ENCODE results near the gene MLST8. TPM values are rescaled to one million over a fixed set of nuclear protein-coding genes. Genes with fewer than 3 reads are reported as not detected.

MLST8 gene
- total RNA-seq, 2 experiments from 2014 or later = 22.9 to 26.4 TPM

DNA sequence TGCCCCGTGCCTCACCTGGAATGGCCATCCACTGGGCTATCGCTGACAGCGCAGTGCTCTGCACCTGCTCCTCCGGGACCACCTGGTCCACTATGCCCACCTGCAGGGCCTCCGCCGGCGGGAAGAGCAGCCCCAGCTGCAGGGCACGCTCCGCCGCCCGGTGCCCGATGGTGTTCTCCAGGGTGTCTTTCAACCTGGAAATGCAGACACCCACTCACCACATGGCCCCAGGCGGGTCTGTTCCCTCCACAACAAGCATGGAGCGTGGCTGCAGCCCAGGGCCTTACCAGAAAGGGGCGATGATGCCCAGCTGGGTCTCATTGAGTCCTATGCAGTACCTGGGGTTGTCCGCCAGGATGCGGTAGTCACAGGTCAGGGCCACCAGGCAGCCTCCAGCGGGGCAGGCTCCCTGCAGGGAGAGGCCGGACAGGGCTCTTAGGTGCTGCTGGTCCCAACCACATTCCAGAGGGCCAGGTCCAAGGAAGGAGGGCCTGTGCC lies 37.8 kb downstream of the MLST8 start:
- H3K4me3 ChIP-seq (ENCODE audit: low read length) = no peak overlapping the region
- intact Hi-C loops (cut with DNase I, micrococcal nuclease) = no loop called here
- POLR2A ChIA-PET = interaction anchor here (0.8 kb wide), 1 partner anchor 29 kb away, joined by 3 read pairs; the partner anchor contains the start of gene PGP

DNA sequence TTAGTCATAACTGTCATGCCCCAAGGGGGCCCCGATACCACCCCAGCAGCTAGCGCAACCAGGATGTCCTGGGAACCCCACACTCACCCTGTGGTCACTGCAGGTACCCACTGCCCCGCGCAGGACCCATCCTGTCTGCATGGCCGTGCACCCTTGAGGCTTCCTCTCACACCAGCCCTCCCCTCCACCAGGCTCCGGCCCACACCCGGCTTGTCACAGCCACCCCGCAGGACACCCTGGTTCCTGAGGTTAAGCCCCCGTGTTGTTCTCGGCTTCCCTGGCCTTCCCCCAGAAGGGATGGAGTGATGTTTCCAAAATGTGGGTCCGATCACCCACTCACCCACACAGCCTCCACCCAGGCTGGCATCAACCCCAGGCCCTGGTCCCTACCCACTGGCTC lies 38.5 kb downstream of the MLST8 start:
- Mint-ChIP-seq H3K27ac (no peak overlapping the region), H3K9me3 (no peaks in the 10 kb centered on the region), H3K4me1 (ENCODE audit: low read depth) (no peaks in the 10 kb centered on the region), H3K27me3 (no peaks in the 10 kb centered on the region), H3K36me3 (ENCODE audit: low read depth) (peaks cover 21% of the 10 kb centered on the region), H3K4me3 (no peak overlapping the region)
- DNase-seq (no peak), ATAC-seq (ENCODE audit: poor library complexity) (no peak)
- no peaks in the 10 kb centered on the region for H3K27me3 ChIP-seq (ENCODE audit: control insufficient read depth in 1 of 2, insufficient read depth in 2 of 2, low read length in 2 of 2)
- intact Hi-C loops (cut with DNase I, micrococcal nuclease) = no loop called here
- POLR2A ChIA-PET = no interaction called here
- H3K4me3 ChIP-seq (ENCODE audit: low read length) = no peak overlapping the region
- H3K9me3 ChIP-seq (ENCODE audit: control insufficient read depth in 1 of 2, insufficient read depth in 1 of 2, low read length in 2 of 2) = no peaks in the 10 kb centered on the region
- TF ChIP-seq, protein P1, sequence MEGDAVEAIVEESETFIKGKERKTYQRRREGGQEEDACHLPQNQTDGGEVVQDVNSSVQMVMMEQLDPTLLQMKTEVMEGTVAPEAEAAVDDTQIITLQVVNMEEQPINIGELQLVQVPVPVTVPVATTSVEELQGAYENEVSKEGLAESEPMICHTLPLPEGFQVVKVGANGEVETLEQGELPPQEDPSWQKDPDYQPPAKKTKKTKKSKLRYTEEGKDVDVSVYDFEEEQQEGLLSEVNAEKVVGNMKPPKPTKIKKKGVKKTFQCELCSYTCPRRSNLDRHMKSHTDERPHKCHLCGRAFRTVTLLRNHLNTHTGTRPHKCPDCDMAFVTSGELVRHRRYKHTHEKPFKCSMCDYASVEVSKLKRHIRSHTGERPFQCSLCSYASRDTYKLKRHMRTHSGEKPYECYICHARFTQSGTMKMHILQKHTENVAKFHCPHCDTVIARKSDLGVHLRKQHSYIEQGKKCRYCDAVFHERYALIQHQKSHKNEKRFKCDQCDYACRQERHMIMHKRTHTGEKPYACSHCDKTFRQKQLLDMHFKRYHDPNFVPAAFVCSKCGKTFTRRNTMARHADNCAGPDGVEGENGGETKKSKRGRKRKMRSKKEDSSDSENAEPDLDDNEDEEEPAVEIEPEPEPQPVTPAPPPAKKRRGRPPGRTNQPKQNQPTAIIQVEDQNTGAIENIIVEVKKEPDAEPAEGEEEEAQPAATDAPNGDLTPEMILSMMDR (IDR thresholded peaks at IDR 0.05) = no peak
- H3K36me3 ChIP-seq (ENCODE audit: insufficient read depth, low read length) = peaks cover 40% of the 10 kb centered on the region
- no peak overlapping the region for H3K27ac ChIP-seq (ENCODE audit: low read depth in 1 of 2, low read length in 2 of 2)
- CTCF ChIA-PET = no interaction called here
- no peaks in the 10 kb centered on the region for H3K4me1 ChIP-seq (ENCODE audit: insufficient read depth, low read length)

More for the DNA sequence above, 37.8 kb downstream of the MLST8 start:
- H3K36me3 Mint-ChIP-seq (ENCODE audit: low read depth) = peaks cover 21% of the 10 kb centered on the region
- H3K27ac Mint-ChIP-seq = no peak overlapping the region
- Histone ChIP-seq H3K9me3 (ENCODE audit: control insufficient read depth in 1 of 2, insufficient read depth in 1 of 2, low read length in 2 of 2) (no peaks in the 10 kb centered on the region), H3K4me1 (ENCODE audit: insufficient read depth, low read length) (no peaks in the 10 kb centered on the region), H3K36me3 (ENCODE audit: insufficient read depth, low read length) (peaks cover 40% of the 10 kb centered on the region), H3K27ac (ENCODE audit: low read depth in 1 of 2, low read length in 2 of 2) (no peak overlapping the region), H3K27me3 (ENCODE audit: control insufficient read depth in 1 of 2, insufficient read depth in 2 of 2, low read length in 2 of 2) (no peaks in the 10 kb centered on the region)
- no peaks in the 10 kb centered on the region for H3K4me1 Mint-ChIP-seq (ENCODE audit: low read depth)
- ATAC-seq (ENCODE audit: poor library complexity) = no peak
- no peak for DNase-seq
- TF ChIP-seq, protein P1 (IDR thresholded peaks at IDR 0.05) = no peak
- CTCF ChIA-PET = no interaction called here
- no peaks in the 10 kb centered on the region for H3K27me3 Mint-ChIP-seq
- no peak overlapping the region for H3K4me3 Mint-ChIP-seq
- no peaks in the 10 kb centered on the region for H3K9me3 Mint-ChIP-seq

DNA sequence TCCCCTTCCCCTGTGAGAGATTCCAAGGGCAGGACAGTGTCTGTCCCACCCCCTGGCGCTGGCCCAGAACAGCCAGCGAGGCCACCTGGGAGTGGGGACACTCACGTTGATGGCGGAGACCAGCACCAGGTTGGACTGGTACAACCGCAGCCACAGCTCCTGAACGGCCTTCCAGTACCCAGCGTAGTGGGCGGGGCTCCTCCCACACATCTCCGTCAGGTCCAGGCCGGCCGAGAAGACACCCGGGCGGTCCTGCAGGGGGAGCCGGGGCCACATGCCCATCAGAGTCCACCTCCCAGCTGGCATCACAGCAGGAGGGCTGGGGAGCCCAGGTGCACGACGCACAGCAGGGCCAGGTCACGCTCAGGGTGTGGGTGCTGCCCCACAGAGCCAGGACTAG lies 39.0 kb downstream of the MLST8 start:
- peaks cover 40% of the 10 kb centered on the region for H3K36me3 ChIP-seq (ENCODE audit: insufficient read depth, low read length)
- intact Hi-C loops (cut with DNase I, micrococcal nuclease) = no loop called here
- no peak overlapping the region for H3K27ac ChIP-seq (ENCODE audit: low read depth in 1 of 2, low read length in 2 of 2)
- CTCF ChIA-PET = no interaction called here
- Mint-ChIP-seq H3K9me3 (no peaks in the 10 kb centered on the region), H3K27ac (no peak overlapping the region), H3K36me3 (ENCODE audit: low read depth) (peaks cover 21% of the 10 kb centered on the region), H3K4me3 (no peak overlapping the region), H3K4me1 (ENCODE audit: low read depth) (no peaks in the 10 kb centered on the region), H3K27me3 (no peaks in the 10 kb centered on the region)
- TF ChIP-seq, protein P1 (IDR thresholded peaks at IDR 0.05) = no peak
- no peaks in the 10 kb centered on the region for H3K27me3 ChIP-seq (ENCODE audit: control insufficient read depth in 1 of 2, insufficient read depth in 2 of 2, low read length in 2 of 2)
- H3K9me3 ChIP-seq (ENCODE audit: control insufficient read depth in 1 of 2, insufficient read depth in 1 of 2, low read length in 2 of 2) = no peaks in the 10 kb centered on the region
- ATAC-seq (ENCODE audit: poor library complexity) = no peak
- no peak for DNase-seq
- H3K4me3 ChIP-seq (ENCODE audit: low read length) = no peak overlapping the region
- POLR2A ChIA-PET = no interaction called here
- no peaks in the 10 kb centered on the region for H3K4me1 ChIP-seq (ENCODE audit: insufficient read depth, low read length)
